Type B pancreatic cell (in vitro differentiated cells): ENCODE results near the gene OR4K14. TPM values are rescaled to one million over a fixed set of nuclear protein-coding genes. Genes with fewer than 3 reads are reported as not detected.

ENCODE experiments used
- DNase-seq: peaks from one replicate; pipeline ENCODE4 v3.0.0; 2021; ENCODE audit warnings: mixed read lengths; ENCODE audit not compliant: unreplicated experiment; ENCODE audit errors: extremely low spot score
- H3K27ac Mint-ChIP-seq: 2 replicates; pipeline ENCODE4 v1.8.0; 2021; ENCODE audit warnings: mild to moderate bottlenecking, mixed read lengths
- H3K27me3 Mint-ChIP-seq: 2 replicates; pipeline ENCODE4 v1.8.0; 2021; ENCODE audit warnings: mixed read lengths
- H3K36me3 Mint-ChIP-seq: 2 replicates; pipeline ENCODE4 v1.8.0; 2021; ENCODE audit warnings: mixed read lengths
- H3K4me1 Mint-ChIP-seq: one replicate; pipeline ENCODE4 v1.8.0; 2021; ENCODE audit warnings: mixed read lengths; ENCODE audit not compliant: unreplicated experiment
- H3K4me3 Mint-ChIP-seq: 2 replicates; pipeline ENCODE4 v1.8.0; 2021; ENCODE audit warnings: mild to moderate bottlenecking, mixed read lengths
- H3K9me3 Mint-ChIP-seq: 2 replicates; pipeline ENCODE4 v1.8.0; 2021; ENCODE audit warnings: mixed read lengths
- CTCF ChIP-seq: fragments of 200-600 bp; sonication (generic); conservative IDR thresholded peaks from 2 replicates; pipeline ENCODE4 v1.5.0; 2021; ENCODE audit warnings: antibody characterized with exemption, mild to moderate bottlenecking
- total RNA-seq: library from RNA; stranded (reverse); gene quantifications from 2 replicates; pipeline ENCODE4 v1.2.1, GENCODE V29; 2021; ENCODE audit warnings: low replicate concordance

Gene OR4K14
- total RNA-seq, 1 donor from 2014 or later: not detected

GRCh38 chr14:20035449-20035848 is 16.3 kb upstream of the OR4K14 start:
- no peak for TF ChIP-seq CTCF
- Mint-ChIP-seq H3K4me3 (no peak overlapping the region), H3K4me1 (no peaks in the 10 kb centered on the region), H3K27me3 (no peaks in the 10 kb centered on the region), H3K27ac (no peak overlapping the region), H3K36me3 (no peaks in the 10 kb centered on the region), H3K9me3 (no peaks in the 10 kb centered on the region)
- no peak for DNase-seq

- no peak overlapping the region for H3K27ac Mint-ChIP-seq
- no peak overlapping the region for H3K4me3 Mint-ChIP-seq
- H3K9me3 Mint-ChIP-seq: no peaks in the 10 kb centered on the region
- H3K36me3 Mint-ChIP-seq: no peaks in the 10 kb centered on the region
- TF ChIP-seq CTCF: no peak
- H3K27me3 Mint-ChIP-seq: no peaks in the 10 kb centered on the region
- no peak for DNase-seq
- H3K4me1 Mint-ChIP-seq: no peaks in the 10 kb centered on the region
Measured at GRCh38 chr14:20031058-20031457, 12.0 kb upstream of the OR4K14 start.

- no peak for TF ChIP-seq CTCF
- H3K4me3 Mint-ChIP-seq: no peak overlapping the region
- DNase-seq: no peak
- no peaks in the 10 kb centered on the region for H3K36me3 Mint-ChIP-seq
- no peak overlapping the region for H3K27ac Mint-ChIP-seq
- H3K4me1 Mint-ChIP-seq: no peaks in the 10 kb centered on the region
- no peaks in the 10 kb centered on the region for H3K27me3 Mint-ChIP-seq
- peaks cover 11% of the 10 kb centered on the region for H3K9me3 Mint-ChIP-seq
Measured at GRCh38 chr14:20008156-20008555, 11.0 kb downstream of the OR4K14 start.

GRCh38 chr14:20002319-20002718 is 16.8 kb downstream of the OR4K14 start:
- no peak for DNase-seq
- H3K4me3 Mint-ChIP-seq: no peak overlapping the region
- TF ChIP-seq CTCF: no peak
- H3K4me1 Mint-ChIP-seq: no peaks in the 10 kb centered on the region
- no peaks in the 10 kb centered on the region for H3K36me3 Mint-ChIP-seq
- no peaks in the 10 kb centered on the region for H3K27me3 Mint-ChIP-seq
- H3K9me3 Mint-ChIP-seq: peaks cover 4% of the 10 kb centered on the region
- H3K27ac Mint-ChIP-seq: no peak overlapping the region

GRCh38 chr14:20001863-20002262 is 17.2 kb downstream of the OR4K14 start, which contains the start of gene OR4Q2:
Gene OR4Q2, plus strand, starts transcription at chr14:20002163.
- Mint-ChIP-seq H3K4me3 (no peak within 1 kb of the TSS), H3K9me3 (peaks cover 4% of the 10 kb centered on the region), H3K27me3 (no peaks in the 10 kb centered on the region), H3K4me1 (no peaks in the 10 kb centered on the region), H3K27ac (no peak within 1 kb of the TSS), H3K36me3 (no peaks in the 10 kb centered on the region)
- TF ChIP-seq CTCF: no peak
- no peak for DNase-seq

GRCh38 chr14:19993438-19993837 is 25.7 kb downstream of the OR4K14 start:
- TF ChIP-seq CTCF: no peak
- DNase-seq: no peak
- H3K4me1 Mint-ChIP-seq: no peaks in the 10 kb centered on the region
- H3K9me3 Mint-ChIP-seq: no peaks in the 10 kb centered on the region
- H3K27me3 Mint-ChIP-seq: no peaks in the 10 kb centered on the region
- H3K36me3 Mint-ChIP-seq: no peaks in the 10 kb centered on the region
- no peak overlapping the region for H3K4me3 Mint-ChIP-seq
- no peak overlapping the region for H3K27ac Mint-ChIP-seq
